AG09309 (cell line): Measurements from ENCODE around the gene PRDM16.

Experiments used
- DNase-seq: peaks from one replicate; pipeline ENCODE4 v3.0.0-alpha.2; 2010; ENCODE audit warnings: low read depth
- H3K4me3 ChIP-seq: 2 replicates; pipeline ENCODE4 v1.5.1; 2011; ENCODE audit warnings: mild to moderate bottlenecking, low read depth, low read length, moderate library complexity; ENCODE audit not compliant: control insufficient read depth
- CTCF ChIP-seq: IDR thresholded peaks from 2 replicates; pipeline ENCODE4 v1.5.1; 2011; ENCODE audit warnings: mild to moderate bottlenecking, low read depth, low read length, inconsistent platforms; ENCODE audit not compliant: insufficient read depth, control insufficient read depth; ENCODE audit errors: missing control alignments

PRDM16 gene

GRCh38 chr1:3251099-3251806, 182.2 kb downstream of the PRDM16 start:
- TF ChIP-seq CTCF, result no peak
- no peak overlapping the region for H3K4me3 ChIP-seq
- no peak for DNase-seq

- DNase-seq, result no peak
- no peak for TF ChIP-seq CTCF
- no peak overlapping the region for H3K4me3 ChIP-seq
These were observed 182.9 kb downstream of the PRDM16 start for GRCh38 chr1:3251807-3252428.

- no peak for DNase-seq
- no peak overlapping the region for H3K4me3 ChIP-seq
- TF ChIP-seq CTCF, result no peak
These were observed 186.7 kb downstream of the PRDM16 start for GRCh38 chr1:3255680-3256079.

- TF ChIP-seq CTCF, result no peak
- no peak overlapping the region for H3K4me3 ChIP-seq
- no peak for DNase-seq
These were observed 188.8 kb downstream of the PRDM16 start for GRCh38 chr1:3257788-3258187.

GRCh38 chr1:3258386-3259003, 189.5 kb downstream of the PRDM16 start:
- DNase-seq, result no peak
- no peak for TF ChIP-seq CTCF
- H3K4me3 ChIP-seq, result no peak overlapping the region

GRCh38 chr1:3259020-3259419, 190.0 kb downstream of the PRDM16 start:
- TF ChIP-seq CTCF, result no peak
- H3K4me3 ChIP-seq, result no peak overlapping the region
- no peak for DNase-seq
